Ishikawa (cell line): ENCODE data around the gene ARID5A.

Experiments
- EP300 ChIP-seq: IDR thresholded peaks from 2 replicates; pipeline ENCODE4 v1.6.1; 2012; ENCODE audit warnings: borderline replicate concordance
- MAX ChIP-seq: IDR thresholded peaks from 2 replicates; pipeline ENCODE4 v1.6.1; 2012
- TEAD4 ChIP-seq: IDR thresholded peaks from 2 replicates; pipeline ENCODE4 v1.6.1; 2012
- YY1 ChIP-seq: IDR thresholded peaks from 2 replicates; pipeline ENCODE4 v1.6.1; 2012; ENCODE audit warnings: low read depth

- TF ChIP-seq EP300 = no peak
- TF ChIP-seq YY1 = no peak
- no peak for TF ChIP-seq MAX
- no peak for TF ChIP-seq TEAD4
Measured at GRCh38 chr2:96555146-96555610, 18.6 kb downstream of the ARID5A start.
